ENCODE results near the gene PRMT9. TPM values are rescaled to one million over a fixed set of nuclear protein-coding genes. Genes with fewer than 3 reads are reported as not detected.

PRMT9 gene
- polyA plus RNA-seq, 1 experiment: 12.4 TPM

DNA sequence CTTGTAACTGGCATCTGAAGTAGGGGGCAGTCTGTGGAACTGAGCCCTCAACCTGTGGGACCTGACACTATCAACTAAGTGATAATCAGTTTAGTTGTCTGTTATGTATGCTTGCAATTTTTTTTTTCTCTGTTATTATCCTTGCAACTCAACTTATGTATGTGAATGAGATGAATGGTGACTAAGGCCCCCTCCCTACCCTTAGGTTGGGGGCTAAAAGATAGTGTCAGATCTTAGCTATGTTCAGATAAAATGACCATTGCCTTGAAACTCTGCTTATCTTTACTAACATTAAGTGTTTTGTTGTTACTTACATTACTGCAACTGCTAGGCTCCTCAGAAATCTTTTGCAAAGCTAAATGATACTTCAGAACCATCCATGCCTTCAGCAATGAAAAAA lies 35.3 kb downstream of the PRMT9 start:
- TF ChIP-seq, protein P1, sequence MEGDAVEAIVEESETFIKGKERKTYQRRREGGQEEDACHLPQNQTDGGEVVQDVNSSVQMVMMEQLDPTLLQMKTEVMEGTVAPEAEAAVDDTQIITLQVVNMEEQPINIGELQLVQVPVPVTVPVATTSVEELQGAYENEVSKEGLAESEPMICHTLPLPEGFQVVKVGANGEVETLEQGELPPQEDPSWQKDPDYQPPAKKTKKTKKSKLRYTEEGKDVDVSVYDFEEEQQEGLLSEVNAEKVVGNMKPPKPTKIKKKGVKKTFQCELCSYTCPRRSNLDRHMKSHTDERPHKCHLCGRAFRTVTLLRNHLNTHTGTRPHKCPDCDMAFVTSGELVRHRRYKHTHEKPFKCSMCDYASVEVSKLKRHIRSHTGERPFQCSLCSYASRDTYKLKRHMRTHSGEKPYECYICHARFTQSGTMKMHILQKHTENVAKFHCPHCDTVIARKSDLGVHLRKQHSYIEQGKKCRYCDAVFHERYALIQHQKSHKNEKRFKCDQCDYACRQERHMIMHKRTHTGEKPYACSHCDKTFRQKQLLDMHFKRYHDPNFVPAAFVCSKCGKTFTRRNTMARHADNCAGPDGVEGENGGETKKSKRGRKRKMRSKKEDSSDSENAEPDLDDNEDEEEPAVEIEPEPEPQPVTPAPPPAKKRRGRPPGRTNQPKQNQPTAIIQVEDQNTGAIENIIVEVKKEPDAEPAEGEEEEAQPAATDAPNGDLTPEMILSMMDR (IDR thresholded peaks at IDR 0.05; ENCODE audit: low read depth, low read length): no peak
- Histone ChIP-seq H3K27me3 (ENCODE audit: control insufficient read depth, insufficient read depth, low read length) (no peaks in the 10 kb centered on the region), H3K27ac (ENCODE audit: low read depth, low read length) (no peak overlapping the region), H3K9me3 (ENCODE audit: control insufficient read depth, insufficient read depth, low read length) (no peaks in the 10 kb centered on the region), H3K4me3 (ENCODE audit: low read depth, low read length) (no peak overlapping the region)
- DNase-seq (ENCODE audit: low read depth, low spot score): no peak
- ChIA-PET POLR2A (no interaction called here), CTCF (interaction anchor here (0.7 to 3.9 kb wide), 2 partner anchors 217 to 615 kb away, joined by 5 to 35 read pairs; no protein-coding TSS in a partner anchor)

DNA sequence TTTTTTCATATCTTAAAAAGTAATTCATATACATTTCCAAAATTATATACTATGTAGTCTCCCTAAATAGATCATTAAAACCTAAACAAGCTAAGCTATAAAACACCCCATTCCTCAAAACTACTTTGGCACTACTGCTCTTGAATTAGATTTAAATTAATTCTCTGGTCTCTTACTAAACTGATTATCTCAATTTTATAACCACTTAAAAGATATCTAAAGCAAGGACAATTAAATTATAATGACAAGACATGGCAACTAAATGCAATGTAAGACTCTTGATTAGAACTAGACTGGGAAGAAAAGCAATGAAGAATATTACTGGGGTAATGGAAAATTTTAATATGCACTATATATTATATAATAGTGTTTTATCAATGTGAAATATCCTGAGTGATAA lies 38.9 kb downstream of the PRMT9 start:
- ChIA-PET CTCF (interaction anchor here (0.6 to 6.1 kb wide), 3 partner anchors 120 to 224 kb away, joined by 3 to 83 read pairs (median 6); no protein-coding TSS in a partner anchor), POLR2A (interaction anchor here (0.7 kb wide), 1 partner anchor 222 kb away, joined by 5 read pairs; no protein-coding TSS in a partner anchor)
- no peaks in the 10 kb centered on the region for H3K9me3 ChIP-seq (ENCODE audit: control insufficient read depth, insufficient read depth, low read length)
- no peak overlapping the region for H3K27ac ChIP-seq (ENCODE audit: low read depth, low read length)
- H3K27me3 ChIP-seq (ENCODE audit: control insufficient read depth, insufficient read depth, low read length): no peaks in the 10 kb centered on the region
- H3K4me3 ChIP-seq (ENCODE audit: low read depth, low read length): no peak overlapping the region
- TF ChIP-seq, protein P1 (IDR thresholded peaks at IDR 0.05; ENCODE audit: low read depth, low read length): no peak
- no peak for DNase-seq (ENCODE audit: low read depth, low spot score)

DNA sequence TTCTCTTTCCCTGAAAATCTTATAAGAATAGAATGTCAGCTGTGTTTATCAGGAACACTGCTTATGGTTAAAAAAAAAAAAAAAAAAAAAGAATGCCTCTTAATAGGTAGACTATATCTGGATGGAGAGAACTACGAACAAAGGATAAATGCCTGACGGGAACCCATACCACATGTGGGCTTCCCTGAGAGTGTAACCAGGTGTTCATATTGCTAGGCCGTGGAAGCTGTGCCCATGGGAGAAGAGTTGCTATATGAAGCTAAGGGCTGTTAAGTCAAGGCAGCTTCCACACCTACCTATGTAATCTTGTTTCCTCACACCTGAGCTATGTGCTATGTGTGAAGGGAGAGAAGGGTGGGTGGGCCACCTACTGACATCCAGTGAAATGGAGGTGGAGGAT lies 39.5 kb downstream of the PRMT9 start:
- no peak overlapping the region for H3K4me3 ChIP-seq (ENCODE audit: low read depth, low read length)
- TF ChIP-seq, protein P1 (IDR thresholded peaks at IDR 0.05; ENCODE audit: low read depth, low read length): no peak
- H3K27me3 ChIP-seq (ENCODE audit: control insufficient read depth, insufficient read depth, low read length): no peaks in the 10 kb centered on the region
- H3K9me3 ChIP-seq (ENCODE audit: control insufficient read depth, insufficient read depth, low read length): no peaks in the 10 kb centered on the region
- POLR2A ChIA-PET: interaction anchor here (0.5 to 0.7 kb wide), 2 partner anchors 223 to 695 kb away, joined by 5 read pairs; no protein-coding TSS in a partner anchor
- CTCF ChIA-PET: interaction anchor here (0.6 to 6.1 kb wide), 7 partner anchors 11 to 225 kb away, joined by 3 to 83 read pairs (median 3); no protein-coding TSS in a partner anchor
- no peak for DNase-seq (ENCODE audit: low read depth, low spot score)
- no peak overlapping the region for H3K27ac ChIP-seq (ENCODE audit: low read depth, low read length)

DNA sequence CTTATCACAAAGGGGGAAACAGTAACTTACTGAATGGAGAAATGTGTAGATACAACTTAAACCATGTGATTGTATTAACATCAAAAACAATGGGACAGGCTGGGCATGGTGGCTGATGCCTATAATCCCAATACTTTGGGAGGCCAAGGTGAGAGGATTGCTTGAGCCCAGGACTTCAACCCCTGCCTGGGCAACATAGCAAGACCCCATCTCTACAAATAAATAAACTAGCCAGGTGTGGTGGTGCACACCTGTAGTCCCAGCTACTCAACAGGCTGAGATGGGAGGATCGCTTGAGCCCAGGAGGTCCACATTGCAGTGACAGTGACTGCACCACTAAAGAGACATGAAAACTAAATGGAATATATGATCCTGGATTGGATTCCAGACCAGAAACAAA lies 40.3 kb downstream of the PRMT9 start:
- no peak overlapping the region for H3K4me3 ChIP-seq (ENCODE audit: low read depth, low read length)
- no peak overlapping the region for H3K27ac ChIP-seq (ENCODE audit: low read depth, low read length)
- POLR2A ChIA-PET: no interaction called here
- TF ChIP-seq, protein P1 (IDR thresholded peaks at IDR 0.05; ENCODE audit: low read depth, low read length): no peak
- no peaks in the 10 kb centered on the region for H3K27me3 ChIP-seq (ENCODE audit: control insufficient read depth, insufficient read depth, low read length)
- H3K9me3 ChIP-seq (ENCODE audit: control insufficient read depth, insufficient read depth, low read length): no peaks in the 10 kb centered on the region
- CTCF ChIA-PET: interaction anchor here (0.9 to 6.1 kb wide), 3 partner anchors 10 to 223 kb away, joined by 3 to 83 read pairs (median 4); no protein-coding TSS in a partner anchor
- DNase-seq (ENCODE audit: low read depth, low spot score): no peak

DNA sequence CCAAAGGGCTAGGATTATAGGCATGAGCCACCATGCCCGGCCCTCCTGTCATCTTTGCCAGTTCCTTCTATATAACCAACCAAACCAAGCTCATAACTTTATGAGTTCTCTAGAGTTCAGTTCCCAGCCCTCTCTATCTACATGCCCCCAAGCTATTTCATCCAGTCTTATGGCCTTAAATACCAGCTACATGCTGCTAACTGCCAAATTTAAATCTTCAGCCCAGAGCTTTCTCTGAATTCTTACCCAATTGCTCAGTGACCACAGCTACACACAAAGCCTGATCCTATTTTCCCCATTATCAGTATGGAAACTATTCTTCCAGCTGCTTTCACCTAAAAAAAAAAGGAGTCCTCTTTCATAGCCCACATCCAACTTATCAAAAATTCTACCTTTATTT lies 43.6 kb downstream of the PRMT9 start:
- POLR2A ChIA-PET: no interaction called here
- TF ChIP-seq, protein P1 (IDR thresholded peaks at IDR 0.05; ENCODE audit: low read depth, low read length): no peak
- CTCF ChIA-PET: interaction anchor here (0.6 to 2.9 kb wide), 2 partner anchors 226 to 637 kb away, joined by 3 to 27 read pairs; no protein-coding TSS in a partner anchor
- H3K9me3 ChIP-seq (ENCODE audit: control insufficient read depth, insufficient read depth, low read length): no peaks in the 10 kb centered on the region
- DNase-seq (ENCODE audit: low read depth, low spot score): no peak
- H3K27me3 ChIP-seq (ENCODE audit: control insufficient read depth, insufficient read depth, low read length): no peaks in the 10 kb centered on the region
- no peak overlapping the region for H3K27ac ChIP-seq (ENCODE audit: low read depth, low read length)
- H3K4me3 ChIP-seq (ENCODE audit: low read depth, low read length): no peak overlapping the region

Data from AG04450 (cell line).